C4-2B (cell line): ENCODE measurements around the gene ADAMTS3.
A peak's percentile ranks its signal among the peaks of the same experiment; 100 is the strongest.

Experiments used
- H3K27ac ChIP-seq: fragments of 450-650 bp; 2 replicates; pipeline ENCODE4 v1.5.1; 2017
- ZFX ChIP-seq: fragments of 450-650 bp; IDR thresholded peaks from 2 replicates; pipeline ENCODE4 v1.6.1; 2017
- TF ChIP-seq, protein P1 (sequence below): fragments of 450-650 bp; conservative IDR thresholded peaks from 2 replicates; pipeline ENCODE4 v1.5.1; 2017; ENCODE audit warnings: mild to moderate bottlenecking

The ADAMTS3 gene

GRCh38 chr4:72500214-72500613 lies 68.8 kb downstream of the ADAMTS3 start:
- H3K27ac ChIP-seq = no peak overlapping the region
- TF ChIP-seq, protein P1, sequence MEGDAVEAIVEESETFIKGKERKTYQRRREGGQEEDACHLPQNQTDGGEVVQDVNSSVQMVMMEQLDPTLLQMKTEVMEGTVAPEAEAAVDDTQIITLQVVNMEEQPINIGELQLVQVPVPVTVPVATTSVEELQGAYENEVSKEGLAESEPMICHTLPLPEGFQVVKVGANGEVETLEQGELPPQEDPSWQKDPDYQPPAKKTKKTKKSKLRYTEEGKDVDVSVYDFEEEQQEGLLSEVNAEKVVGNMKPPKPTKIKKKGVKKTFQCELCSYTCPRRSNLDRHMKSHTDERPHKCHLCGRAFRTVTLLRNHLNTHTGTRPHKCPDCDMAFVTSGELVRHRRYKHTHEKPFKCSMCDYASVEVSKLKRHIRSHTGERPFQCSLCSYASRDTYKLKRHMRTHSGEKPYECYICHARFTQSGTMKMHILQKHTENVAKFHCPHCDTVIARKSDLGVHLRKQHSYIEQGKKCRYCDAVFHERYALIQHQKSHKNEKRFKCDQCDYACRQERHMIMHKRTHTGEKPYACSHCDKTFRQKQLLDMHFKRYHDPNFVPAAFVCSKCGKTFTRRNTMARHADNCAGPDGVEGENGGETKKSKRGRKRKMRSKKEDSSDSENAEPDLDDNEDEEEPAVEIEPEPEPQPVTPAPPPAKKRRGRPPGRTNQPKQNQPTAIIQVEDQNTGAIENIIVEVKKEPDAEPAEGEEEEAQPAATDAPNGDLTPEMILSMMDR = no peak
- TF ChIP-seq ZFX = no peak

DNA sequence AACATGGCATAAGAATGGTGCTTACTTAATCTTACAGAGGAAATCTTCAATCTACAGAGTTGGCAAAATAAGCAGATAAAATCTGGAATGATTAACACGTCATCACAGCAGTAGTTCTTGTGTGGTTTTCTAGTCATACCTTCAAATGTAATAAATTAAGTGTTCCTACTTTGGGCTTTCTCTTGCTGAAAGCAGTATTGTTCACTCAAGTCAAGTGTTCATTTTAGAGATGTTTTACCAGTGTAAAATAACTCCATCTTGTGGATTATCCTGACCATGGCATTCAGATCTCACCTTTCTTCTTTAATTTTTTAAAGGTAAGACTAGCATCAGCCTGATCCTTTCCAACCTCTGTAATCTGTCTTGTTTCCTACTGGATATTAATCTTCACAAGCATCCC lies 72.9 kb downstream of the ADAMTS3 start:
- H3K27ac ChIP-seq = no peak overlapping the region
- TF ChIP-seq, protein P1 = peak; percentile 40
- no peak for TF ChIP-seq ZFX

DNA sequence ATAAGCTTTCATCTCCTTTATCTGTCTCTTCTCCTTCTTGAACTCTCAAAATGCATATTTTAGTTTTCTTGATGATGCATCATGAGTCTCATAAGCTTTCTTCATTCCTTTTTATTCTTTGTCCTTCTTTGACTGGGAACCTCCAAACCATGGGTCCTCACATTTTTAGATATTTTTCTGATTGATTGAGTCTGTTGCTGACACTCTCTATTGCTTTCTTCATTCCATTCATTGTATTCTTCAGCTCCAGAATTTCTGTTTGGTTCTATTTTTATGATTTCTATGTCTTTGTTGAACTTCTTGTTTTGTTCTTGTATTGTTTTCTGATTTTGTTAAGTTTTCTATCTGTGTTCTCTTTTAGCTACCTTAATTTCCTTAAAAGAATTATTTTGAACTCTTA lies 74.9 kb downstream of the ADAMTS3 start:
- no peak for TF ChIP-seq ZFX
- TF ChIP-seq, protein P1 = no peak
- no peak overlapping the region for H3K27ac ChIP-seq

GRCh38 chr4:72489267-72489666 lies 79.8 kb downstream of the ADAMTS3 start:
- TF ChIP-seq, protein P1 = no peak
- no peak for TF ChIP-seq ZFX
- H3K27ac ChIP-seq = no peak overlapping the region

DNA sequence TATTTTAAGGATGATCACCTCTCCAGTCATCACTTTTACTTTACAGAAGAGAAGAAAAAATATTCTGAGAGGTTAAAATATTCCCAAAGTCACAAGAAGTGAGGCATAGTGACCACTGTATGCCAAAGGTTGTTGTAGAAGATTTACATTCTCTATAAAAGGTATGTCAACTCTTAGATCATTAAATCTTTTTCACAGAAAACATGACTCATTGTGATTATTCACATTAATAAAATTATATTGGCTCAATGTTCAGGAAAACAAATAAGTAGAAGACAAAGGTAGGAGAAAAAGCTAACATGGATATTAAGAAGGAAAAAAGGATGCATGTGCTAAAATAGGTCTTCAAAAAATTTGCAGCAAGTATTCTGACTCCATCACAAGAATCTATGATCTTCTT lies 82.0 kb downstream of the ADAMTS3 start:
- no peak for TF ChIP-seq ZFX
- TF ChIP-seq, protein P1 = no peak

GRCh38 chr4:72484981-72485380 lies 84.0 kb downstream of the ADAMTS3 start:
- no peak overlapping the region for H3K27ac ChIP-seq
- TF ChIP-seq, protein P1 = no peak
- TF ChIP-seq ZFX = no peak

More for the DNA sequence above, 82.0 kb downstream of the ADAMTS3 start:
- H3K27ac ChIP-seq = no peak overlapping the region

- H3K27ac ChIP-seq = no peak overlapping the region
- TF ChIP-seq, protein P1 = no peak
- TF ChIP-seq ZFX = no peak
These were observed 95.6 kb downstream of the ADAMTS3 start for GRCh38 chr4:72473434-72473900.
